HCT116 (cell line): ENCODE data around the gene ABHD11. TPM values are rescaled to one million over a fixed set of nuclear protein-coding genes. Genes with fewer than 3 reads are reported as not detected.

ENCODE experiments used
- ATAC-seq: fragments of 200-7000 bp; cut with Tn5 transposase; 2 replicates; pipeline ENCODE4 v1.9.1; 2020; ENCODE audit warnings: mild to moderate bottlenecking, moderate library complexity
- BruUV-seq: library from RNA; stranded (reverse); fragments of 400-500 nt; replicated peaks from 2 replicates; lab custom pipeline; 2021; lab: Mats Ljungman, UMichigan
- CTCF ChIA-PET: fragments of 300-600 bp; sonication (Branson Sonifier 250); formaldehyde crosslinking; loops from one replicate; lab custom pipeline; 2021; ENCODE audit warnings: antibody characterized with exemption; lab: Charles Lee
- POLR2A ChIA-PET: fragments of 300-600, 350-600 bp; sonication (Branson Sonifier 250); formaldehyde crosslinking; loops from one replicate; lab custom pipeline; 2021; ENCODE audit warnings: antibody characterized with exemption; lab: Charles Lee
- RAD21 ChIA-PET, 2 experiments: fragments of 300-600 bp; sonication (Branson Sonifier 250); formaldehyde crosslinking; loops; one replicate each; lab custom pipeline; 2023; ENCODE audit warnings: low total read pairs in 2 of 2; ENCODE audit not compliant: uncharacterized antibody in 2 of 2, unreplicated experiment in 2 of 2, low non-redundant PET in 1 of 2; lab: Charles Lee
- DNase-seq: peaks from one replicate; pipeline ENCODE4 v3.0.0-alpha.2; 2010; ENCODE audit warnings: low read depth, low spot score
- H2AFZ ChIP-seq: fragments of 200-600 bp; shearing (Covaris generic), sonication (generic); 2 replicates; pipeline ENCODE4 v1.6.1; 2017; ENCODE audit warnings: low read depth, mixed run types, mixed read lengths, antibody characterized with exemption, low read length; ENCODE audit not compliant: poor library complexity, severe bottlenecking
- H3K27ac ChIP-seq: 2 replicates; pipeline ENCODE4 v1.5.1; 2012; ENCODE audit warnings: low read depth, low read length
- H3K27me3 ChIP-seq: fragments of 200-600 bp; sonication (generic); 2 replicates; pipeline ENCODE4 v1.6.1; 2016; ENCODE audit warnings: mixed run types, low read length, mixed read lengths; ENCODE audit not compliant: insufficient read depth
- H3K36me3 ChIP-seq, 2 experiments: fragments of 200-500 bp in 1 of 2; fragments of 200-600 bp in 1 of 2; sonication (Bioruptor generic) in 1 of 2; sonication (generic) in 1 of 2; 2 replicates each; pipeline versions ENCODE4 v1.5.1 to v1.6.1; 2014 to 2016; ENCODE audit warnings: low read length in 2 of 2, inconsistent platforms in 1 of 2, mixed read lengths in 1 of 2, mixed run types in 1 of 2; ENCODE audit not compliant: insufficient read depth in 2 of 2, control insufficient read depth in 1 of 2
- H3K4me1 ChIP-seq, 2 experiments: fragments of 200-600 bp in 1 of 2; sonication (generic) in 1 of 2; 2 replicates each; pipeline versions ENCODE4 v1.5.1 to v1.6.1; 2012 to 2017; ENCODE audit warnings: low read length in 2 of 2, inconsistent platforms in 1 of 2, mild to moderate bottlenecking in 1 of 2, mixed read lengths in 1 of 2, mixed run types in 1 of 2, moderate library complexity in 1 of 2; ENCODE audit not compliant: insufficient read depth in 2 of 2, control insufficient read depth in 1 of 2
- H3K4me2 ChIP-seq: fragments of 200-600 bp; sonication (generic); 2 replicates; pipeline ENCODE4 v1.6.1; 2017; ENCODE audit warnings: mixed run types, low read length, mixed read lengths
- H3K4me3 ChIP-seq, 2 experiments: fragments of 200-600 bp in 1 of 2; sonication (generic) in 1 of 2; replicated peaks in 1 of 2; 2 replicates each; pipeline ENCODE4 v1.5.1; 2011 to 2016; ENCODE audit warnings: low read length in 2 of 2, control low read depth in 1 of 2, low read depth in 1 of 2, mild to moderate bottlenecking in 1 of 2, mixed read lengths in 1 of 2, mixed run types in 1 of 2
- H3K79me2 ChIP-seq: fragments of 200-600 bp; sonication (generic); 2 replicates; pipeline ENCODE4 v1.6.1; 2017; ENCODE audit warnings: mild to moderate bottlenecking, mixed run types, low read length, moderate library complexity, mixed read lengths; ENCODE audit not compliant: insufficient read depth
- H3K9ac ChIP-seq: fragments of 200-600 bp; sonication (generic); 2 replicates; pipeline ENCODE4 v1.6.1; 2016; ENCODE audit warnings: low read length, mixed read lengths
- H3K9me2 ChIP-seq: fragments of 200-600 bp; sonication (generic), shearing (Covaris generic); 2 replicates; pipeline ENCODE4 v1.6.1; 2017; ENCODE audit warnings: mixed run types, mild to moderate bottlenecking, moderate library complexity; ENCODE audit not compliant: insufficient read depth
- H3K9me3 ChIP-seq, 2 experiments: fragments of 200-500 bp in 1 of 2; fragments of 200-600 bp in 1 of 2; sonication (Bioruptor generic) in 1 of 2; sonication (generic) in 1 of 2; 2 replicates each; pipeline ENCODE4 v1.6.1; 2014 to 2017; ENCODE audit warnings: low read length in 2 of 2, mixed read lengths in 2 of 2, inconsistent platforms in 1 of 2, low read depth in 1 of 2, mild to moderate bottlenecking in 1 of 2, mixed run types in 1 of 2, moderate library complexity in 1 of 2; ENCODE audit not compliant: control insufficient read depth in 1 of 2, insufficient read depth in 1 of 2
- H4K20me1 ChIP-seq: fragments of 200-600 bp; sonication (generic), shearing (Covaris generic); 2 replicates; pipeline ENCODE4 v1.6.1; 2017; ENCODE audit warnings: mixed run types, mild to moderate bottlenecking, moderate library complexity; ENCODE audit not compliant: insufficient read depth
- CBX3 ChIP-seq: IDR thresholded peaks from 2 replicates; pipeline ENCODE4 v1.6.1; 2012; ENCODE audit warnings: low read depth
- CEBPB ChIP-seq: IDR thresholded peaks from 2 replicates; pipeline ENCODE4 v1.6.1; 2012; ENCODE audit warnings: low read depth
- EGR1 ChIP-seq: IDR thresholded peaks from 2 replicates; pipeline ENCODE4 v1.6.1; 2012; ENCODE audit warnings: low read depth
- EZH2phosphoT487 ChIP-seq: fragments of 200-600 bp; IDR thresholded peaks from 2 replicates; pipeline ENCODE4 v1.6.1; 2018; ENCODE audit warnings: antibody characterized with exemption, borderline replicate concordance
- FOSL1 ChIP-seq: IDR thresholded peaks from 2 replicates; pipeline ENCODE4 v1.6.1; 2012; ENCODE audit warnings: low read depth
- POLR2A ChIP-seq: IDR thresholded peaks from 2 replicates; pipeline ENCODE4 v1.7.0; 2011; ENCODE audit warnings: borderline replicate concordance; ENCODE audit not compliant: insufficient read depth, insufficient read length; ENCODE audit errors: extremely low read depth
- SIN3A ChIP-seq: IDR thresholded peaks from 2 replicates; pipeline ENCODE4 v1.6.1; 2012; ENCODE audit warnings: low read depth
- SP1 ChIP-seq: IDR thresholded peaks from 2 replicates; pipeline ENCODE4 v1.6.1; 2012; ENCODE audit warnings: low read depth
- SRF ChIP-seq: IDR thresholded peaks from 2 replicates; pipeline ENCODE4 v1.6.1; 2012; ENCODE audit warnings: low read depth
- TCF7L2 ChIP-seq: IDR thresholded peaks from 2 replicates; pipeline ENCODE4 v1.7.0; 2011; ENCODE audit warnings: borderline replicate concordance, inconsistent platforms; ENCODE audit not compliant: insufficient read depth, insufficient read length; ENCODE audit errors: extremely low read depth
- ZFX ChIP-seq: fragments of 450-650 bp; IDR thresholded peaks from 2 replicates; pipeline ENCODE4 v1.6.1; 2017
- ZNF274 ChIP-seq: fragments of 200-500 bp; sonication (Bioruptor generic); IDR thresholded peaks from 2 replicates; pipeline ENCODE4 v1.6.1; 2014; ENCODE audit warnings: mild to moderate bottlenecking, low read depth, low read length, inconsistent platforms
- intact Hi-C: fragments of 100-400 bp; cut with micrococcal nuclease; formaldehyde crosslinking; loops from 2 replicates; pipeline ENCODE4 v1.10.0; 2022
- total RNA-seq: library from RNA; stranded (reverse); gene quantifications from one replicate; pipeline ENCODE4 v1.2.1, GENCODE V29; 2021; ENCODE audit not compliant: unreplicated experiment

Gene ABHD11
- total RNA-seq, 1 experiment from 2014 or later: 69.8 TPM

DNA sequence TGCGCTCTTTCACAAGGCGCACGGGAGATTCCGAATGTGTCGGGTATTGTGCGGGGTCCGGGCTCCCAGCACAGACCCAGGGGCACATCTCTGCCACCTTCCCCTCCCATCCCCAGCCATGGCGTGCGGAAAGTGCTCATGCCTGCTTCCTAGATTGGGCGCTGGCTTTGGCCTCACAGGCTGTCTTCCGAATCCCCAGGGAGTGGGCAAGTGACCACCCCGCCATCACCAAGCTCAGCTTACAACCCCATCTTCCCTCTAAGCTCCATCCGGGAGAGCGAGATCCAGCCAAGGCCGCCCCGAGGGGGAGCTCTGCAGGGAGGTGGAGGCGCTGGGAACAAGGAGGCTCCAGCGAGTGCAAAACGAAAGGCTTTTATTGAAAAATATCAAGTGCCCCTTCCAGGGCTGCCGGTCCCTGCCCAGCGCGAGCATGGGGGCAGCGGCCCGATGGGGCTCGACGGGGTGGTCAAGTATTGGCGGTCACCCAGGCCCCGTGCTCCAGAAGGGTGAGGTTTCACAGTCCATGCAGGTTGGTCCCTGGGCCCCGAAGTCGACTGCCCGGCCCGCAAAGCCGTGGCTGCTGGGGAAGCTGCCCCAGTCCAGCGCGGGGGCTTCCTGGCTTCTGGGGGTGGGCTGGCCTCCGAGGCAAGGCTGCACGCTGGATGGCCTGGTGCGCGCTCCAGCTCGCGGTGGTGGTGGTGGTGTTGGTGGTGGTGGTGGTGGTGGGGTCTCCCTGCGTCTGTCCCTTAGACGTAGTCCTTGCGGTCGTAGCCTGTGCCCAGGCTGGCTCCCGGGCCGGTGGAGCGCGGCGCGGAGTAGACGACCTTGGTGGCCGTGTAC, 30.3 kb upstream of the ABHD11 start:
- RAD21 ChIA-PET: no interaction called here
- no peaks in the 10 kb centered on the region for H3K27me3 ChIP-seq
- H2AFZ ChIP-seq: no peak overlapping the region
- DNase-seq (no peak), ATAC-seq (no peak)
- CTCF ChIA-PET: no interaction called here
- H4K20me1 ChIP-seq: no peaks in the 10 kb centered on the region
- intact Hi-C loops: no loop called here
- TF ChIP-seq TCF7L2: no peak
- TF ChIP-seq CBX3: no peak
- TF ChIP-seq EZH2phosphoT487: no peak
- no peak for TF ChIP-seq CEBPB
- no peak for TF ChIP-seq SRF
- no peak for TF ChIP-seq ZNF274
- no peak for TF ChIP-seq EGR1
- TF ChIP-seq POLR2A: no peak
- no peak for TF ChIP-seq SIN3A
- TF ChIP-seq FOSL1: no peak
- no peak for TF ChIP-seq ZFX
- TF ChIP-seq SP1: no peak
- H3K4me1 ChIP-seq: peaks cover 10 to 24% of the 10 kb centered on the region in 2 experiments; a peak in 3 of 4 replicates
- H3K27ac ChIP-seq: peak overlapping the region; percentile 78; the same call in 1 of the 2 replicates
- POLR2A ChIA-PET: no interaction called here
- no TSS peak for BruUV-seq
- 0 out of 4 replicates have a peak overlapping the region, but pooled peaks of 1 of the 2 experiments have one; percentile 66 for H3K4me3 ChIP-seq
- H3K79me2 ChIP-seq: no peaks in the 10 kb centered on the region
- no peaks in the 10 kb centered on the region for H3K36me3 ChIP-seq
- H3K4me2 ChIP-seq: peak overlapping the region; percentile 95
- H3K9me2 ChIP-seq: no peaks in the 10 kb centered on the region
- no peaks in the 10 kb centered on the region for H3K9me3 ChIP-seq
- H3K9ac ChIP-seq: no peak overlapping the region
